ENCODE results near the gene SLC9A3.

Gene SLC9A3

GRCh38 chr5:431001-431710 lies 93.1 kb downstream of the SLC9A3 start:
- H3K27me3 ChIP-seq (ENCODE audit: control insufficient read depth in 1 of 2, insufficient read depth in 2 of 2, low read length in 2 of 2): peaks cover 0 to 11% of the 10 kb centered on the region in 2 donors
- no peaks in the 10 kb centered on the region for H3K9me3 ChIP-seq (ENCODE audit: control insufficient read depth in 2 of 2, low read length in 2 of 2)
- H3K9ac ChIP-seq (ENCODE audit: low read length in 2 of 2): no peak overlapping the region
- H3K4me3 ChIP-seq (ENCODE audit: low read length in 2 of 2): no peak overlapping the region
- H3K36me3 ChIP-seq (ENCODE audit: control insufficient read depth in 2 of 2, insufficient read depth in 2 of 2, low read length in 2 of 2): no peaks in the 10 kb centered on the region
- peaks cover 2% of the 10 kb centered on the region for H3K4me1 ChIP-seq (ENCODE audit: control insufficient read depth, insufficient read depth, low read length)
- H3K27ac ChIP-seq (ENCODE audit: low read length): no peak overlapping the region

- no peaks in the 10 kb centered on the region for H3K36me3 ChIP-seq (ENCODE audit: control insufficient read depth in 2 of 2, insufficient read depth in 2 of 2, low read length in 2 of 2)
- H3K4me1 ChIP-seq (ENCODE audit: control insufficient read depth, insufficient read depth, low read length): peaks cover 2% of the 10 kb centered on the region
- no peak overlapping the region for H3K4me3 ChIP-seq (ENCODE audit: low read length in 2 of 2)
- no peak overlapping the region for H3K9ac ChIP-seq (ENCODE audit: low read length in 2 of 2)
- H3K27ac ChIP-seq (ENCODE audit: low read length): no peak overlapping the region
- peaks cover 0 to 11% of the 10 kb centered on the region in 2 donors for H3K27me3 ChIP-seq (ENCODE audit: control insufficient read depth in 1 of 2, insufficient read depth in 2 of 2, low read length in 2 of 2)
- no peaks in the 10 kb centered on the region for H3K9me3 ChIP-seq (ENCODE audit: control insufficient read depth in 2 of 2, low read length in 2 of 2)
Measured at GRCh38 chr5:430214-430925, 93.9 kb downstream of the SLC9A3 start.

- Histone ChIP-seq H3K9ac (ENCODE audit: low read length in 2 of 2) (no peak overlapping the region), H3K9me3 (ENCODE audit: control insufficient read depth in 2 of 2, low read length in 2 of 2) (no peaks in the 10 kb centered on the region), H3K4me1 (ENCODE audit: control insufficient read depth, insufficient read depth, low read length) (peaks cover 2% of the 10 kb centered on the region), H3K36me3 (ENCODE audit: control insufficient read depth in 2 of 2, insufficient read depth in 2 of 2, low read length in 2 of 2) (no peaks in the 10 kb centered on the region), H3K27ac (ENCODE audit: low read length) (no peak overlapping the region), H3K4me3 (ENCODE audit: low read length in 2 of 2) (no peak overlapping the region), H3K27me3 (ENCODE audit: control insufficient read depth in 1 of 2, insufficient read depth in 2 of 2, low read length in 2 of 2) (peaks cover 0 to 9% of the 10 kb centered on the region in 2 donors)
Measured at GRCh38 chr5:429453-430188, 94.6 kb downstream of the SLC9A3 start.

- H3K27me3 ChIP-seq (ENCODE audit: control insufficient read depth in 1 of 2, insufficient read depth in 2 of 2, low read length in 2 of 2): peaks cover 0 to 3% of the 10 kb centered on the region in 2 donors
- H3K4me1 ChIP-seq (ENCODE audit: control insufficient read depth, insufficient read depth, low read length): peaks cover 2% of the 10 kb centered on the region
- no peak overlapping the region for H3K9ac ChIP-seq (ENCODE audit: low read length in 2 of 2)
- H3K9me3 ChIP-seq (ENCODE audit: control insufficient read depth in 2 of 2, low read length in 2 of 2): no peaks in the 10 kb centered on the region
- no peak overlapping the region for H3K4me3 ChIP-seq (ENCODE audit: low read length in 2 of 2)
- H3K27ac ChIP-seq (ENCODE audit: low read length): no peak overlapping the region
- H3K36me3 ChIP-seq (ENCODE audit: control insufficient read depth in 2 of 2, insufficient read depth in 2 of 2, low read length in 2 of 2): no peaks in the 10 kb centered on the region
Measured at GRCh38 chr5:428754-429452, 95.3 kb downstream of the SLC9A3 start.

GRCh38 chr5:428219-428618 lies 96.0 kb downstream of the SLC9A3 start:
- H3K4me3 ChIP-seq (ENCODE audit: low read length in 2 of 2): no peak overlapping the region
- H3K9ac ChIP-seq (ENCODE audit: low read length in 2 of 2): no peak overlapping the region
- H3K36me3 ChIP-seq (ENCODE audit: control insufficient read depth in 2 of 2, insufficient read depth in 2 of 2, low read length in 2 of 2): no peaks in the 10 kb centered on the region
- peaks cover 2% of the 10 kb centered on the region for H3K4me1 ChIP-seq (ENCODE audit: control insufficient read depth, insufficient read depth, low read length)
- H3K9me3 ChIP-seq (ENCODE audit: control insufficient read depth in 2 of 2, low read length in 2 of 2): no peaks in the 10 kb centered on the region
- H3K27ac ChIP-seq (ENCODE audit: low read length): no peak overlapping the region
- peaks cover 0 to 3% of the 10 kb centered on the region in 2 donors for H3K27me3 ChIP-seq (ENCODE audit: control insufficient read depth in 1 of 2, insufficient read depth in 2 of 2, low read length in 2 of 2)

- Histone ChIP-seq H3K4me1 (ENCODE audit: control insufficient read depth, insufficient read depth, low read length) (peaks cover 2% of the 10 kb centered on the region), H3K9me3 (ENCODE audit: control insufficient read depth in 2 of 2, low read length in 2 of 2) (no peaks in the 10 kb centered on the region), H3K27ac (ENCODE audit: low read length) (no peak overlapping the region), H3K36me3 (ENCODE audit: control insufficient read depth in 2 of 2, insufficient read depth in 2 of 2, low read length in 2 of 2) (no peaks in the 10 kb centered on the region), H3K4me3 (ENCODE audit: low read length in 2 of 2) (no peak overlapping the region), H3K27me3 (ENCODE audit: control insufficient read depth in 1 of 2, insufficient read depth in 2 of 2, low read length in 2 of 2) (peaks cover 0 to 2% of the 10 kb centered on the region in 2 donors), H3K9ac (ENCODE audit: low read length in 2 of 2) (no peak overlapping the region)
Measured at GRCh38 chr5:427415-428087, 96.7 kb downstream of the SLC9A3 start.

GRCh38 chr5:426392-426976 lies 97.8 kb downstream of the SLC9A3 start:
- Histone ChIP-seq H3K4me3 (ENCODE audit: low read length in 2 of 2) (no peak overlapping the region), H3K4me1 (ENCODE audit: control insufficient read depth, insufficient read depth, low read length) (peaks cover 2% of the 10 kb centered on the region), H3K36me3 (ENCODE audit: control insufficient read depth in 2 of 2, insufficient read depth in 2 of 2, low read length in 2 of 2) (no peaks in the 10 kb centered on the region), H3K9ac (ENCODE audit: low read length in 2 of 2) (no peak overlapping the region), H3K27ac (ENCODE audit: low read length) (no peak overlapping the region), H3K9me3 (ENCODE audit: control insufficient read depth in 2 of 2, low read length in 2 of 2) (no peaks in the 10 kb centered on the region), H3K27me3 (ENCODE audit: control insufficient read depth in 1 of 2, insufficient read depth in 2 of 2, low read length in 2 of 2) (peaks cover 0 to 2% of the 10 kb centered on the region in 2 donors)

GRCh38 chr5:425714-426113 lies 98.5 kb downstream of the SLC9A3 start:
- Histone ChIP-seq H3K27ac (ENCODE audit: low read length) (no peak overlapping the region), H3K27me3 (ENCODE audit: control insufficient read depth in 1 of 2, insufficient read depth in 2 of 2, low read length in 2 of 2) (peaks cover 0 to 2% of the 10 kb centered on the region in 2 donors), H3K9me3 (ENCODE audit: control insufficient read depth in 2 of 2, low read length in 2 of 2) (no peaks in the 10 kb centered on the region), H3K4me3 (ENCODE audit: low read length in 2 of 2) (no peak overlapping the region), H3K4me1 (ENCODE audit: control insufficient read depth, insufficient read depth, low read length) (peaks cover under 1% of the 10 kb centered on the region), H3K36me3 (ENCODE audit: control insufficient read depth in 2 of 2, insufficient read depth in 2 of 2, low read length in 2 of 2) (no peaks in the 10 kb centered on the region), H3K9ac (ENCODE audit: low read length in 2 of 2) (no peak overlapping the region)

GRCh38 chr5:424301-425110 lies 99.7 kb downstream of the SLC9A3 start:
- no peak overlapping the region for H3K4me3 ChIP-seq (ENCODE audit: low read length in 2 of 2)
- no peaks in the 10 kb centered on the region for H3K27me3 ChIP-seq (ENCODE audit: control insufficient read depth in 1 of 2, insufficient read depth in 2 of 2, low read length in 2 of 2)
- H3K27ac ChIP-seq (ENCODE audit: low read length): no peak overlapping the region
- H3K4me1 ChIP-seq (ENCODE audit: control insufficient read depth, insufficient read depth, low read length): no peaks in the 10 kb centered on the region
- no peaks in the 10 kb centered on the region for H3K9me3 ChIP-seq (ENCODE audit: control insufficient read depth in 2 of 2, low read length in 2 of 2)
- no peaks in the 10 kb centered on the region for H3K36me3 ChIP-seq (ENCODE audit: control insufficient read depth in 2 of 2, insufficient read depth in 2 of 2, low read length in 2 of 2)
- H3K9ac ChIP-seq (ENCODE audit: low read length in 2 of 2): no peak overlapping the region
